ENCODE measurements around the gene LETM1.

DNA sequence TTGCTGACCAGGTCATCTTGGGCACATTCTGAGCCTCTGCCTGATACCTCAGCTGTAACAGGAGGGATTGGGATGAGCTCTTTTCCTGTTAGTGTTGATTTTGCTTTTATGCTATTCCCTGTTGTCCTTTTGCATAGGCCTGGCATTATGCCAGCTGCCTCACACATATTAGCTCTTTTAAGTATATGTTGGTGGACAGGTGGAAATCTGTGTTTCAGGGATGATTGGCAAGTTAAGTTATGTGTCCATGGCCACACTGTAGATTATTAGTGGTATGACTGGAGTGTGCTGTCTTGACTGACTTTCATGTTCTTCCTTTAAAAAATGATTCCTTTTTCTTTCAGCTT, 44.1 kb upstream of the LETM1 start:
- TF ChIP-seq, protein P1, sequence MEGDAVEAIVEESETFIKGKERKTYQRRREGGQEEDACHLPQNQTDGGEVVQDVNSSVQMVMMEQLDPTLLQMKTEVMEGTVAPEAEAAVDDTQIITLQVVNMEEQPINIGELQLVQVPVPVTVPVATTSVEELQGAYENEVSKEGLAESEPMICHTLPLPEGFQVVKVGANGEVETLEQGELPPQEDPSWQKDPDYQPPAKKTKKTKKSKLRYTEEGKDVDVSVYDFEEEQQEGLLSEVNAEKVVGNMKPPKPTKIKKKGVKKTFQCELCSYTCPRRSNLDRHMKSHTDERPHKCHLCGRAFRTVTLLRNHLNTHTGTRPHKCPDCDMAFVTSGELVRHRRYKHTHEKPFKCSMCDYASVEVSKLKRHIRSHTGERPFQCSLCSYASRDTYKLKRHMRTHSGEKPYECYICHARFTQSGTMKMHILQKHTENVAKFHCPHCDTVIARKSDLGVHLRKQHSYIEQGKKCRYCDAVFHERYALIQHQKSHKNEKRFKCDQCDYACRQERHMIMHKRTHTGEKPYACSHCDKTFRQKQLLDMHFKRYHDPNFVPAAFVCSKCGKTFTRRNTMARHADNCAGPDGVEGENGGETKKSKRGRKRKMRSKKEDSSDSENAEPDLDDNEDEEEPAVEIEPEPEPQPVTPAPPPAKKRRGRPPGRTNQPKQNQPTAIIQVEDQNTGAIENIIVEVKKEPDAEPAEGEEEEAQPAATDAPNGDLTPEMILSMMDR (conservative IDR thresholded peaks at IDR 0.05; ENCODE audit: low read depth, low read length), result no peak
- no peak for TF ChIP-seq EZH2 (IDR thresholded peaks at IDR 0.05; ENCODE audit: borderline replicate concordance, low read depth, low read length, poor library complexity, severe bottlenecking)

Measured in A673 (cell line).